CD14-positive monocyte (primary cell): ENCODE results near the gene HEPACAM2. TPM values are rescaled to one million over a fixed set of nuclear protein-coding genes. Genes with fewer than 3 reads are reported as not detected.

Source experiments
- DNase-seq, 3 donors: peaks; one replicate each; pipeline ENCODE4 v3.0.0-alpha.2; 2011 to 2022
- H2AFZ ChIP-seq: 2 replicates; pipeline ENCODE4 v1.6.0; 2012; ENCODE audit warnings: mild to moderate bottlenecking, low read depth, low read length, inconsistent platforms; ENCODE audit not compliant: insufficient read depth, poor library complexity, severe bottlenecking
- H3K27ac ChIP-seq, 2 donors: 1 replicate in 1 of 2; 2 replicates in 1 of 2; pipeline ENCODE4 v1.5.1; 2012 to 2013; ENCODE audit warnings: low read length in 2 of 2, control low read depth in 1 of 2, inconsistent platforms in 1 of 2, low read depth in 1 of 2, mild to moderate bottlenecking in 1 of 2
- H3K27me3 ChIP-seq, 2 donors: one replicate each; pipeline versions ENCODE4 v1.6.0 to v1.6.1; 2011 to 2013; ENCODE audit warnings: low read length in 2 of 2; ENCODE audit not compliant: control insufficient read depth in 2 of 2, insufficient read depth in 2 of 2
- H3K36me3 ChIP-seq, 2 donors: replicated peaks in 1 of 2; 1 replicate in 1 of 2; 2 replicates in 1 of 2; pipeline versions ENCODE4 v1.5.1 to v1.6.1; 2012 to 2013; ENCODE audit warnings: low read length in 2 of 2, control low read depth in 1 of 2, inconsistent platforms in 1 of 2, mild to moderate bottlenecking in 1 of 2; ENCODE audit not compliant: insufficient read depth in 2 of 2, control insufficient read depth in 1 of 2
- H3K4me1 ChIP-seq, 2 donors: 1 replicate in 1 of 2; 2 replicates in 1 of 2; pipeline versions ENCODE4 v1.5.1 to v1.6.1; 2012 to 2013; ENCODE audit warnings: low read length in 2 of 2, control low read depth in 1 of 2, inconsistent platforms in 1 of 2, mild to moderate bottlenecking in 1 of 2, moderate library complexity in 1 of 2; ENCODE audit not compliant: insufficient read depth in 2 of 2, control insufficient read depth in 1 of 2
- H3K4me2 ChIP-seq: replicated peaks from 2 replicates; pipeline ENCODE3; 2012; ENCODE audit warnings: low read length, moderate library complexity, mild to moderate bottlenecking; ENCODE audit not compliant: poor library complexity, severe bottlenecking; ENCODE audit errors: extremely low read depth
- H3K4me3 ChIP-seq, 3 experiments: fragments of 200-600 bp in 1 of 3; sonication (generic) in 1 of 3; replicated peaks in 1 of 3; 1 replicate in 2 of 3; 2 replicates in 1 of 3; pipeline ENCODE4 v1.5.1; 2011 to 2013; ENCODE audit warnings: low read length in 3 of 3, mild to moderate bottlenecking in 3 of 3, control low read depth in 2 of 3, low read depth in 2 of 3, inconsistent platforms in 1 of 3, moderate library complexity in 1 of 3
- H3K79me2 ChIP-seq: 2 replicates; pipeline ENCODE4 v1.6.0; 2012; ENCODE audit warnings: mild to moderate bottlenecking, control low read depth, inconsistent platforms, low read length, moderate library complexity; ENCODE audit not compliant: insufficient read depth
- H3K9ac ChIP-seq: 2 replicates; pipeline ENCODE4 v1.6.0; 2017; ENCODE audit warnings: low read length, mild to moderate bottlenecking; ENCODE audit not compliant: insufficient read depth, poor library complexity, severe bottlenecking
- H3K9me3 ChIP-seq, 2 donors: replicated peaks in 1 of 2; 1 replicate in 1 of 2; 2 replicates in 1 of 2; pipeline versions ENCODE4 v1.5.1 to v1.6.1; 2012 to 2013; ENCODE audit warnings: low read length in 2 of 2, control low read depth in 1 of 2; ENCODE audit not compliant: control insufficient read depth in 1 of 2, insufficient read depth in 1 of 2
- H4K20me1 ChIP-seq: 2 replicates; pipeline ENCODE4 v1.6.0; 2012; ENCODE audit warnings: mild to moderate bottlenecking, low read length, control low read depth, moderate library complexity; ENCODE audit not compliant: insufficient read depth
- H3K27ac Mint-ChIP-seq, 7 donors: one replicate each; pipeline ENCODE4 v1.8.0; 2020; ENCODE audit warnings: mild to moderate bottlenecking in 7 of 7, mixed read lengths in 7 of 7, moderate library complexity in 6 of 7, inconsistent platforms in 2 of 7
- H3K27me3 Mint-ChIP-seq, 3 donors: one replicate each; pipeline ENCODE4 v1.8.0; 2021 to 2022; ENCODE audit warnings: low read depth in 3 of 3, mild to moderate bottlenecking in 3 of 3, mixed read lengths in 3 of 3, moderate library complexity in 3 of 3, inconsistent platforms in 1 of 3
- H3K36me3 Mint-ChIP-seq, 2 donors: one replicate each; pipeline ENCODE4 v1.8.0; 2020; ENCODE audit warnings: mixed read lengths in 2 of 2, inconsistent platforms in 1 of 2, mild to moderate bottlenecking in 1 of 2
- H3K4me1 Mint-ChIP-seq: one replicate; pipeline ENCODE4 v1.8.0; 2020; ENCODE audit warnings: mild to moderate bottlenecking, mixed read lengths
- H3K4me3 Mint-ChIP-seq, 2 donors: one replicate each; pipeline ENCODE4 v1.8.0; 2020; ENCODE audit warnings: mild to moderate bottlenecking in 2 of 2, mixed read lengths in 2 of 2, moderate library complexity in 1 of 2
- H3K9me3 Mint-ChIP-seq, 7 donors: one replicate each; pipeline ENCODE4 v1.8.0; 2020 to 2022; ENCODE audit warnings: mixed read lengths in 7 of 7, mild to moderate bottlenecking in 6 of 7, moderate library complexity in 6 of 7, inconsistent platforms in 2 of 7
- CTCF ChIP-seq: fragments of 200-600 bp; IDR thresholded peaks from one replicate; pipeline ENCODE4 v1.8.0; 2022; ENCODE audit warnings: antibody characterized with exemption, mild to moderate bottlenecking
- WGBS: methylation state at CpG from one replicate; pipeline ENCODE4 v1.1.5; 2013; ENCODE audit warnings: missing lambda C conversion rate; ENCODE audit not compliant: insufficient coverage; 5-methylcytosine and 5-hydroxymethylcytosine counted together
- intact Hi-C, 2 donors: fragments of 100-400 bp; cut with micrococcal nuclease; formaldehyde crosslinking; loops; one replicate each; pipeline versions ENCODE4 v1.15.0 to v1.15.1; 2023
- polyA plus RNA-seq, 3 donors: library from polyadenylated mRNA; depleted of rRNA in 1 of 3; unstranded in 2 of 3; stranded (reverse) in 1 of 3; fragments of 300-500 nt in 2 of 3; fragments of >200 nt in 1 of 3; fragmentation: Illumina TruSeq in 2 of 3; gene quantifications; 1 replicate in 2 of 3; 2 replicates in 1 of 3; pipeline ENCODE4 v1.2.3, GENCODE V29; 2012 to 2021

Gene HEPACAM2
- polyA plus RNA-seq, 3 donors: 0.11 TPM; not detected in 2

- Histone ChIP-seq H3K9ac (no peak overlapping the region), H3K36me3 (peaks cover 4 to 10% of the 10 kb centered on the region in 2 donors), H3K27me3 (peaks cover 0 to under 1% of the 10 kb centered on the region in 2 donors), H3K79me2 (peaks cover 70% of the 10 kb centered on the region), H3K9me3 (no peaks in the 10 kb centered on the region), H3K4me1 (peaks cover 11 to 19% of the 10 kb centered on the region in 2 donors), H3K4me2 (no peak overlapping the region), H4K20me1 (peaks cover 27% of the 10 kb centered on the region), H3K4me3 (no peak overlapping the region), H3K27ac (no peak overlapping the region), H2AFZ (no peak overlapping the region)
- Mint-ChIP-seq H3K4me1 (peaks cover 14% of the 10 kb centered on the region), H3K36me3 (peaks cover 6 to 9% of the 10 kb centered on the region in 2 donors), H3K27me3 (no peaks in the 10 kb centered on the region), H3K4me3 (no peak overlapping the region), H3K27ac (no peak overlapping the region), H3K9me3 (no peaks in the 10 kb centered on the region)
- intact Hi-C loops: no loop called here
- WGBS: 94% methylated on average over 2 of the region's 2 CpGs
- no peak for DNase-seq
- TF ChIP-seq CTCF: no peak
Measured at GRCh38 chr7:93235541-93235940, 9.3 kb upstream of the HEPACAM2 start.

GRCh38 chr7:93232673-93233018 lies 6.4 kb upstream of the HEPACAM2 start:
- Histone ChIP-seq H4K20me1 (peaks cover 15% of the 10 kb centered on the region), H3K27ac (peak overlapping the region; percentile 34 to 76), H3K79me2 (peaks cover 50% of the 10 kb centered on the region), H3K36me3 (no peaks in the 10 kb centered on the region), H3K9ac (peak overlapping the region; percentile 75), H3K4me1 (peaks cover 16 to 19% of the 10 kb centered on the region in 2 donors), H3K4me3 (peak overlapping the region; percentile 92 to 100 (median 98)), H3K9me3 (no peaks in the 10 kb centered on the region), H3K4me2 (peak overlapping the region; percentile 84), H2AFZ (peak overlapping the region; percentile 96), H3K27me3 (peaks cover 0 to 6% of the 10 kb centered on the region in 2 donors)
- H3K9me3 Mint-ChIP-seq: no peaks in the 10 kb centered on the region
- intact Hi-C loops: no loop called here
- H3K4me3 Mint-ChIP-seq: peak overlapping the region; percentile 94 to 97
- H3K36me3 Mint-ChIP-seq: no peaks in the 10 kb centered on the region
- no peak for TF ChIP-seq CTCF
- peak overlapping the region; percentile 75 to 96 (median 95) for H3K27ac Mint-ChIP-seq
- 11% methylated on average over 4 of the region's 8 CpGs for WGBS
- peaks cover 17% of the 10 kb centered on the region for H3K4me1 Mint-ChIP-seq
- H3K27me3 Mint-ChIP-seq: peaks cover 0 to 7% (median 4%) of the 10 kb centered on the region in 3 donors
- peak; percentile 5 to 31 (median 7) for DNase-seq
